Epidermal melanocyte (primary cell): ENCODE measurements around the gene AFAP1.

Source experiments
- DNase-seq: peaks from one replicate; pipeline ENCODE4 v3.0.0; 2011; ENCODE audit warnings: low spot score; ENCODE audit not compliant: insufficient read length

The AFAP1 gene

DNA sequence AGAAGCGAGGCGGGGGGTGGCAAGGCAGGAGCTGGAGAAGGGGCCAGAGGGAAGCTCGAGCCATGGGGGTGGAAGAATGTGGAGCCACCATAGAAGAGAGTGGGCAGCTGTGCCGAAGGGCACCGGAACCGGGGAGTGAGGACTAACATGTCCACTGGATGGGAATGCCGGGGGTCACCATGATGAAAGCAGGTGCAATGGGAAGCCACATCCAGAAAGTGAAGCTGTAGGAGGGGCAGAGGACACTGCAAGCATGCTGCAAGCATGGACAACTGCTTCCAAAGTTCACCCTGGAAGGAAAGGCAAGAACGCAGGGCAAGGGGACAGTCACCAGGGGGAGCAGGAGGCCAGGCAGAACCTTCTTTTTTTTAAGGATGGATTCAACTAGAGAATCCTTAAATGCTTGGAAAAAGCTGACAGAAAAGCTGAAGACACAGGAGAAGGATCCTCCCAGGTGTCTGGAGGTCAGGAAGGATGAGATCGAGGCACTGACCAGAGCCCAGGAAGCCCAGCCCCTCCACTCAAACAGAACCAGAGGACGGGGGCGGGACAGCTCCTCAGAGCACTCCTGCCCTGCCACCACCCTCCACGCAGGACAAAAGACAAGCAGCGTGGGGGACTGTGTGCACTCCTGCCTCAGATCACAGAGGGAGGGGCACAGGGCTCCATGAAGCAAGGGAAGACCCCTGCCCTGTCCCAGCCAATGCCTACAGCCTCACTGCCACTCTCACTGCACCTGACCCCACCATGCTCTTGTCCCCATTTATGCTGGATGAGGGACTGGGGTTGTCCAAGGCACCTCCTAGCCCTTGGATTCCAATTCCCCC, 169.2 kb downstream of the AFAP1 start:
- DNase-seq, result no peak

DNA sequence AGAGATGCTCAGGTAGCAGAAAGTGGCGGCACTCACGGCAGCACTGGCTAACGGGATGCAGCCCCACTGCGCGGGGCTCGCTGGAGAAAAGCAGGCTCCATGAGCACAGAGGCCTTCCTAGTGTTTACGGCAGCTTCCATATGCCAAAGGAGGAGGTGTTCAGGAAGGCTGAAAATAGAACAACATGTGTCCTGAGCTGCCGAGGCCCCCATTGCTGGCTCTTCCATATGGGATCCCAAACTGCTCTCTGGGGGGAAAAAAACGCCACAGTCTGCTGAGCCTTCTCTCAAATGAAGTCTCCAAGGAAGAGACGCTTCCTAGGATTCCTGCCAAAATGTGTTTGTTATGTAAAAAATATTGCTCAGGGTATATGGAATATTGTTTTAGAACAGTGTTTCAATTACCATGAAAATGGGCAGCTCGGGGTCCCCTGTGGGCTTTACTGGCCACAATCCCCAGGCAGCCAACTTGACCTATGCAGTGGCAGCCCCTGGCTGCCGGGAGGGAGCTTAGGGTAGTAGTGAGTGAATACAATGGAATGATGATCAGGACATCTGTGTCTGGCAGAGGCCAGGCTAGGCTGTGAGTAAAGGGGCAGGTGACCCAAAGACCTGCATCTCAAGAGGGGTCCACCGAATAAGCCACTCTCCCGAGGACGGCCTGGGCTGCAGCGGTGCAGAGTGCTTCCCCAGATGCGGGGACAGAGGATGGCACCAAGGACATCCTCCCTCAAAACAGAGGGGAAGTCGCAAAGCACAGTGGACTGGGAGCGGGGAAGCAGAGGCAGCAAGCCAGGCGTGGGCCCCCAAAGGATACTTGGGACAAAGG, 170.1 kb downstream of the AFAP1 start:
- DNase-seq, result no peak

GRCh38 chr4:7768736-7769135, 170.9 kb downstream of the AFAP1 start:
- no peak for DNase-seq

DNA sequence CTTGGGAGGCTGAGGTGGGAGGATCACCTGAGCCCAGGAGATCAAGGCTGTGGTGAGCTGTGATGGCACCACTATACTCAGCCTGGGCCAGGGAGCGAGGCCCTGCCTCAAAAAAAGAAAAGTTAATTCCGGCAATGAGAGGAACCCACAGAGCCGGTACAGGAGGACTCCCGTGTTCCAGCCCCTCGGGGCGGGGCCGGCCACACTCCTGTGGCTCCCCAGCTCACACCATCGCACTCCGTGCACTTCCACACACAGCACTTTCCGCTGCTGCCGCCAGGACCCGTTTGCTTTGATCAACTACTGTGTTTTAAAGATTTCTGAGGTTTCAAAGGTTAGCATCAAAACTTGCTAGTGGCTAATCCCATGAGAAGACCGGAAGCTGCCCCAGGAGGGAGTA, 171.7 kb downstream of the AFAP1 start:
- DNase-seq, result no peak

DNA sequence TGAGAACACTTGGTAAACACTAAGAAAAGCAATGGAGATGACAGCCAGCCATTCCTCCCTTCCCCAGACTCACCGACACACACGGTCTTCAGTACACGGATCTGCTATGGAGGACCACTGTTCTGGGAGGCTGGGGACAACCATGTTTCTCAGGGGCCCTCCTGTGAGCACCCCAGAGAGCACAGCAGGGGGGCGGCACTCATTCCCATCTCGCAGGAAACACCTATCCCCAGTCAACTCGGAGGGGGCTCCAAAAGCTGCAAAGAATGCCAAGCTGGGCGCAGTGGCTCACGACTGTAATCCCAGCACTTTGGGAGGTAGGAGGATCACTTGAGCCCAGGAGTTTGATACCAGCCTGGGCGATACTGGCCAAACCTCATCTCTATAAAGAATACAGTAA, 172.1 kb downstream of the AFAP1 start:
- no peak for DNase-seq

DNA sequence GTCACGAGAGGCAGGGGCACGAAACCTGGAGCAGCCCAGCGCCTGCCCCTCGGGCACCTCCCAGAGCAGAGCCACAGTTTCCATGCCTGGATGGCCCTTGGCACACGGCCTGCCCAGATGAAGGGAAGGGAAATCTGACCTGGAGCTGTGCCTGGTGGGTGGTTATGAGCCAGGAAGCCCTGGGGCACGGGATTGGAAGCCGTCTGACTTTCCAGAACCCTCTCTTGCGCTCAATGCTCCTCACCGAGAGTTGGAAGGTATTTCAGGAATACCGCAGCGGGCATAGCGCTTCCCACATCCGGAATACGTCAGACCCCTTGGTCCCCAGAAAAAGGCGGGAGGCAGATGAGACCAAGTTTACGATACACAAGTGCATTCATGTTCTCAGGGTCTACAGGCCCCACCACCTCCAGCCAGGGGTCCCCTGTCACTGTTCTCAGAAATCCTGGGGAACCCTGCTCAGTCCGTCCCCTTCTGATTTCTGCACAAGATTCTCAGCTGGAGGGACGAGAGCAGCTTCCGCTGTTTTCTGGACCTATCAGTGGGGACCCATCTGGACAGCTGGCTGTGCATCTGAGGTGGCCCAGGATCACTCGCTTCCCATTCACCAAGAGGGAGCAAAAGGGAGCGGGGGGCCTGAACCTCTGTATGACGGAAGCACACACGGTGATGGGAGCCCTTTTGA, 172.9 kb downstream of the AFAP1 start:
- no peak for DNase-seq

- DNase-seq, result no peak
Observed at GRCh38 chr4:7766086-7766485, 173.6 kb downstream of the AFAP1 start.

DNA sequence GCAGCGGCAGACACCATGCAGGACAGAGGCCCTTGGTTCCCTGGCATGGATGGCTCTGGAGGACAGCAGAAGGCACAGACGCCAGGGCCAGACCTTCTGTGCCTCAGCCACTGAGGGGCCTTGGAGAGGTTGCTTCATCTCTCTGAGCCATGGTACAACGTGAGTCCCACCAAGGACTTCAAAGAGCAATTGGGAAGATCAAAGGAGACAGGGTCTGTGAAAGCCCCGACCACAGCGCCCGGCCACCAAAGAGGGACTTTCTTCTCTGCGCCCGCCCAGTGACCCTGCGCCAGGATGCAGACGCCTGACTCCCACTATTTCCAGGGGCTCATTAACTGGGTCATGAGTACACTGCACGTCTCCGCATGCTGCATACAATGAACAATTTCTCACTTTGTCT, 174.0 kb downstream of the AFAP1 start:
- DNase-seq, result no peak

GRCh38 chr4:7764466-7764865, 175.2 kb downstream of the AFAP1 start:
- no peak for DNase-seq

DNA sequence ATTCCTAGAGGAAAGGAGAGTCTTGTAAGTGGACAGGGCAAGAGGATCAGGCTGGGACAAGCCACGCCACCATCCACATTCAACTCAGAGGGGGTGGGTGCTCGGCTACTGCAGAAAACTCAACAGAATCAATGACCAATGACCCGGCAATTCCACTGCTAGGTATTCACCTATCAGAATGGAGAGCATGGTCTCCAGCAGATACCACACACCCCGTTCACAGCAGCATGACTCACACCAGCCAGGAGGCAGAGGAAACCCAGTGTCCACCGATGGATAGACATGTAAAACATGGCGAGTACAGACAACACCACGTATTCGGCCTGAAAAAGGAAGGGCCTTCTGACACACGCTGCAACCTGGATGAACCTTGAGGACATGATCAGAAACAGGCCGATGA, 175.9 kb downstream of the AFAP1 start:
- no peak for DNase-seq

- no peak for DNase-seq
Observed at GRCh38 chr4:7763106-7763505, 176.6 kb downstream of the AFAP1 start.

DNA sequence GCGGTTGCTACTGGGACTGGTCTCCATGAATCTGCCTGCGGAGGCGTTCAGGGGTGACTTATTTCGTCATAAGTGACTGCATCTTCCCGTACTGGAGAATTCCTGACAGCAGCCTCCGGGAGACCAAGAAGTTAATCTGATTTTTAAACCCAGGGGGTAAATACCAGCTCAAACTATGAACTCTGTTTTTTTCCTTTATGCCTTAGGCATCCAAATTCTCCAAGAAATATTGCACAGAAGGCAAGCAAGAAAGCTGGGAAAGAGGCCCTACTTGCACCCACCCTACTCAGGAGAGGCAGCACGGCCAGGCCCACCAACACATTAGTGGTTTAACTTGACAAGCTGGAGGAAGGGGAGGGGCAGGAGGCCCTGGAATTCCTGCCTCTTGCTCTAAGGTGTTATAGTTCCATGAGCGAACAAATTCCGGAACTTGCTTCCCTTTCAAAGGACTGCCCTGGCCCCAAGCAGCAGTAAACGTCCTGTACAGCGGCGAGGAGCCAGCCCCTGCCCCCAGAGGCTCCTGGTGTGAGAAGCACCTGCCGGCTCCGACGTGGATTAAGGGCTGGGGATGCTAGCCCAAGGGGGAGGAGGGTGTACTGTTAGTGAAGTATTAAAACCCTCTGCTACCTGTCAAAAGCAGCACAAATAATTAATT, 177.2 kb downstream of the AFAP1 start:
- DNase-seq, result no peak

GRCh38 chr4:7761720-7762119, 177.9 kb downstream of the AFAP1 start:
- peak; percentile 35 for DNase-seq

GRCh38 chr4:7761312-7761711, 178.3 kb downstream of the AFAP1 start:
- no peak for DNase-seq

GRCh38 chr4:7760706-7761105, 179.0 kb downstream of the AFAP1 start:
- DNase-seq, result no peak

DNA sequence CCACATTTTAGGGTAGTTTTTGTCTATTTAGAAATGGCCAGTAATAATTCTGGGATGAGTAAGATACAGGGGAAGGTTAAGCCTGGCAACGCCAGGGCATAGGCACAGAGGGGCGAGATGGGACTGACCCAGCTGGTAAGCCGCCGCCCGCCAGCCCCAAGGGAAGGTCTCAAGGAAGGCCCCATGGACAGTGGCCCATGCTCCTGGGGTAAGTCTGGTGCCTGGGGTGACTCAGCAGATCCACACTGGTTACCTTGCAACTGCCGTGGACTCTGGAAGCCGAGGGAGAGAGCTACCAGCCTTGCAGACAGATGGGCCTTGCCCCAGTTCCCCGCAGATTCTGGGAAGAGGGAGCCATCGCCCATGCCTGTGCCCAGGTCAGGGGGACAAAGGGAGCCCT, 179.4 kb downstream of the AFAP1 start:
- DNase-seq, result no peak

- no peak for DNase-seq
Observed at GRCh38 chr4:7759635-7760034, 180.0 kb downstream of the AFAP1 start.

GRCh38 chr4:7759216-7759615, 180.4 kb downstream of the AFAP1 start:
- DNase-seq, result no peak

DNA sequence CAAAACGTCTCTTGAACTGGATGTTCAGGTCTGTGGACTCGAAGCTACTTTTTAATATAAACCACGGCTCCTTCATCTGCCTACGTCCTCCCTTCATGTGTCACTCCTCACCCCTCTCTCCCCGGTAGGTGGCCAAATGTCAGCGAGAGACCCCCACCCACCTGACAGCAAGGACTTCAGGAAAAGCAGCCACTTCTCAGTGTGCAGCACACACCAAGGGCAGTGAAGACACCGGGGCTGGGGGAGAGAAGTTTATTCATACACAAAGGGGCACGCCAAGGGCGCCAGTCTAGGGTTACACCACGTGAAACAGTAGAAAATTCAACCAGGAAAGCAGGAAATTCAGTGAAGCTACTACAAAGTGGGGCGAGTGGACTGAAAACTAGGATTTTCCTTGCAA, 181.2 kb downstream of the AFAP1 start:
- no peak for DNase-seq

- DNase-seq, result no peak
Observed at GRCh38 chr4:7757501-7758471, 181.9 kb downstream of the AFAP1 start.
